Measurements from ENCODE around the gene DCBLD2. TPM values are rescaled to one million over a fixed set of nuclear protein-coding genes. Genes with fewer than 3 reads are reported as not detected.
"Not testable (repeated sequence)": the region's sequence is repeated elsewhere in the genome, so short reads cannot be mapped to it uniquely, and the experiment has no call there.

Gene DCBLD2
- total and polyA plus RNA-seq, 2 experiments from 2014 or later, result 16.8 to 27.9 TPM

GRCh38 chr3:98884675-98885371 lies 16.7 kb downstream of the DCBLD2 start:
- no peak overlapping the region for H2AFZ ChIP-seq
- H3K4me3 ChIP-seq, result no peak overlapping the region
- peaks cover 47% of the 10 kb centered on the region for H3K79me2 ChIP-seq
- H4K20me1 ChIP-seq (ENCODE audit: insufficient read depth, poor library complexity, severe bottlenecking), result no peaks in the 10 kb centered on the region
- no peak overlapping the region for H3K27ac ChIP-seq
- H3K4me2 ChIP-seq, result peak overlapping the region; percentile 44
- H3K27me3 ChIP-seq, result no peaks in the 10 kb centered on the region
- H3K4me1 ChIP-seq (ENCODE audit: insufficient read depth), result no peaks in the 10 kb centered on the region
- TF ChIP-seq EZH2phosphoT487 (IDR thresholded peaks at IDR 0.05; ENCODE audit: low read depth, severe bottlenecking, unreplicated experiment) (no peak), CTCF (IDR thresholded peaks at IDR 0.05; ENCODE audit: poor library complexity) (no peak), EZH2 (IDR thresholded peaks at IDR 0.05; ENCODE audit: borderline replicate concordance) (no peak)
- no peaks in the 10 kb centered on the region for H3K36me3 ChIP-seq (replicated peaks; ENCODE audit: insufficient read depth, low read depth)
- no peaks in the 10 kb centered on the region for H3K9me3 ChIP-seq (ENCODE audit: low read depth)
- no peaks in the 10 kb centered on the region for H3K9me2 ChIP-seq (replicated peaks; ENCODE audit: insufficient read depth)
- 61% methylated on average over 6 of the region's 6 CpGs for WGBS (ENCODE audit: low lambda C conversion rate, missing lambda C conversion rate)
- DNase-seq (ENCODE audit: low spot score), result no peak

GRCh38 chr3:98882614-98883333 lies 18.7 kb downstream of the DCBLD2 start:
- not testable (repeated sequence) for H4K20me1 ChIP-seq (ENCODE audit: insufficient read depth, poor library complexity, severe bottlenecking); H3K9me2 ChIP-seq (replicated peaks; ENCODE audit: insufficient read depth); H3K27ac ChIP-seq; H3K36me3 ChIP-seq (replicated peaks; ENCODE audit: insufficient read depth, low read depth); H3K9me3 ChIP-seq (ENCODE audit: low read depth); H3K27me3 ChIP-seq; H3K4me1 ChIP-seq (ENCODE audit: insufficient read depth); H3K4me2 ChIP-seq; H3K4me3 ChIP-seq; DNase-seq (ENCODE audit: low spot score); H2AFZ ChIP-seq
- H3K79me2 ChIP-seq, result peaks cover 29% of the 10 kb centered on the region
- 96% methylated on average over 5 of the region's 5 CpGs for WGBS (ENCODE audit: low lambda C conversion rate, missing lambda C conversion rate)

GRCh38 chr3:98877132-98877531 lies 24.4 kb downstream of the DCBLD2 start:
- peak overlapping the region; percentile 17 for H3K4me3 ChIP-seq
- H3K27ac ChIP-seq, result no peak overlapping the region
- peaks cover 15% of the 10 kb centered on the region for H3K79me2 ChIP-seq
- H3K4me1 ChIP-seq (ENCODE audit: insufficient read depth), result no peaks in the 10 kb centered on the region
- H3K9me3 ChIP-seq (ENCODE audit: low read depth), result no peaks in the 10 kb centered on the region
- no peaks in the 10 kb centered on the region for H3K27me3 ChIP-seq
- no peak for TF ChIP-seq EZH2 (IDR thresholded peaks at IDR 0.05; ENCODE audit: borderline replicate concordance)
- H2AFZ ChIP-seq, result peak overlapping the region; percentile 8
- H3K9me2 ChIP-seq (replicated peaks; ENCODE audit: insufficient read depth), result no peaks in the 10 kb centered on the region
- no peaks in the 10 kb centered on the region for H3K36me3 ChIP-seq (replicated peaks; ENCODE audit: insufficient read depth, low read depth)
- H3K4me2 ChIP-seq, result peak overlapping the region; percentile 26
- DNase-seq (ENCODE audit: low spot score), result no peak
- no peaks in the 10 kb centered on the region for H4K20me1 ChIP-seq (ENCODE audit: insufficient read depth, poor library complexity, severe bottlenecking)
- 66% methylated on average over 2 of the region's 2 CpGs for WGBS (ENCODE audit: low lambda C conversion rate, missing lambda C conversion rate)

- Histone ChIP-seq H3K27ac (no peak overlapping the region), H3K9me2 (replicated peaks; ENCODE audit: insufficient read depth) (no peaks in the 10 kb centered on the region), H3K4me1 (ENCODE audit: insufficient read depth) (no peaks in the 10 kb centered on the region), H2AFZ (no peak overlapping the region), H4K20me1 (ENCODE audit: insufficient read depth, poor library complexity, severe bottlenecking) (no peaks in the 10 kb centered on the region), H3K36me3 (replicated peaks; ENCODE audit: insufficient read depth, low read depth) (no peaks in the 10 kb centered on the region), H3K27me3 (no peaks in the 10 kb centered on the region), H3K4me2 (no peak overlapping the region), H3K79me2 (peaks cover 10% of the 10 kb centered on the region), H3K9me3 (ENCODE audit: low read depth) (no peaks in the 10 kb centered on the region), H3K4me3 (no peak overlapping the region)
- no peak for DNase-seq (ENCODE audit: low spot score)
- whole genome bisulfite sequencing (ENCODE audit: low lambda C conversion rate, missing lambda C conversion rate), result 59% methylated on average over 3 of the region's 3 CpGs
- TF ChIP-seq CTCF (IDR thresholded peaks at IDR 0.05; ENCODE audit: poor library complexity), result no peak
Measured at GRCh38 chr3:98875535-98875934, 26.0 kb downstream of the DCBLD2 start.

Data from hepatocyte (in vitro differentiated cells).